IPS-18c (cell line): ENCODE results near the gene NPAS4.
"Not testable (repeated sequence)": the region's sequence is repeated elsewhere in the genome, so short reads cannot be mapped to it uniquely, and the experiment has no call there.

ENCODE experiments used
- H3K4me3 ChIP-seq: 2 replicates; pipeline ENCODE4 v1.7.0; 2013; ENCODE audit warnings: low read depth, mild to moderate bottlenecking, low read length, moderate library complexity; ENCODE audit not compliant: insufficient read depth
- H3K9me3 ChIP-seq: one replicate; pipeline ENCODE4 v1.6.1; 2013; ENCODE audit warnings: mild to moderate bottlenecking, low read length, moderate library complexity; ENCODE audit not compliant: control insufficient read depth, insufficient read depth

The NPAS4 gene

DNA sequence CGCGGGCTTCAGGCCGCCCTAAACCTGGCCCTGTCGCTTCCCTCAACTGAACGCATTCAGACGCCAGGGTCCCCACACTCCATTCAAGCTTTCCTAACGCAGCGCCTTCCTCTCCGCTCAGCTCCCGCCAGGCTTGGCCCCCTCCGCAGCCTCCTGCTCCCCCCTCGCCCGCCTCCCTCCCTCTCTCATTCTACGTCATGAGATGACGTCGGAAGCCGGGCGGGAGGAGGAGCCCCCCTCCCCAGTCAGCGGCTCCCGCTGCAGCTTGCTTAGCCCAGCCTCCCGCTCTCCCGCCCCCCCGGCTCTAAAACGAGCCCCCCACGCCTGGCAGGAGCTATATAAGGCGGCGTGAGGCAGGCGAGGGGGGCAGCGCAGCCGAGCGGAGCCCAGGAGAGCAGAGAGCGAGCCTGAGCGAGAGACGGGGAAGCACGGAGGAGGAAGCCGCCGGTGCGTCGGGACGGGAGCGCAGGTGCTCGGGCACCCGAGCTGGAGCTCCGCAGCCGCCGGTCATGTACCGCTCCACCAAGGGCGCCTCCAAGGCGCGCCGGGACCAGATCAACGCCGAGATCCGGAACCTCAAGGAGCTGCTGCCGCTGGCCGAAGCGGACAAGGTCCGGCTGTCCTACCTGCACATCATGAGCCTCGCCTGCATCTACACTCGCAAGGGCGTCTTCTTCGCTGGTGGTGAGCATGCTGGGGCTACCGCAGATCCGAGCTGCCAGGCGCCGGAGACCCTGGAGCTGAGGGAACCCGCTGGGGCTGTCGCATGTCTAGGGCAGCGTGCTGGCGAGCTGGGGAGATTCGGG is at the start of gene NPAS4:
TSS of gene NPAS4 (plus strand) at position 365 of the 806 bp plus-strand sequence. CDS start at position 510, 145 bp downstream.
- H3K4me3 ChIP-seq = peak within 1 kb of the TSS; percentile 45

DNA sequence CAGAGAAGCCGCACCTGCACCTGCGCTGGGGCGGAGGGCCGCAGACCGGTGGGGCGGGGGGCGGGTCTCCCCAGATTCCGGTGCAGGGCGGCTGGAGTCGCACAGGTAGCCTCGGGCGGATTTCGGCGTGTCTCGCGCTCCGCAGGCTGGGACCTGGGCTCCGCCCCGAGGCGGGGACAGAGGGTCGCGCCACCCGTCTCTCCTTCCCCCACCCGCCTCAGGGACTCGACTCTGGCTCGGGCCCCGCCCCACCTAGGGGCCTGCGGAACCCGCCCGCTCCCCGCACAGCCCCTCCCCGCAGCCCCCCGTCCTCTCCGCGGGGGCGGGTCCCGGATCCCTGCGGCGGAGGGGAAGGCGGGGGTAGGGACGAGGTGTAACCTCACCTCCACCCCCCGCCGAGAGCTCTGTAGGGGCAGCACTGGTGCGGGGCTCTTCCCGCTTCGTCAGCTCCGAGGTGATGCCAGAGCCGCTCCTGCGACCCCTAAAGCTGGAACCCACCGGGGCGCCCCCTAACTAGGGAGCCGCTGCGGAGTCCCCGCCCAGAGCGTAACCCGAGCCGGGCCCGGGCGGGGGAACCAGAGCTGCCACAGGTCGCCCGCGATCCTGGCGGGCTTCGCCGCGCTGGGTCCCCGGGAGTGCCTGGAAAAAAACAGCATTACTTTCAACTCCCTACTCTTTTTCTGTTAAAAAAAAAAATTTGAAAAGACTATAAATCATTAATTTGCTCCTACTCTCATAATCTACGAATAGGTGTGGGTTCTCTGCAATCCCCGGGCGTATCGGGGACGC is 49.0 kb upstream of the NPAS4 start, which contains the start of gene SLC29A2:
TSS of gene SLC29A2 (minus strand) at position 134 of the 789 bp plus-strand sequence. CDS start 169 bp downstream, outside the sequence.
- peak within 1 kb of the TSS; percentile 82 for H3K4me3 ChIP-seq

More for the DNA sequence above, at the start of gene NPAS4:
- H3K9me3 ChIP-seq = no peaks in the 10 kb centered on the region

DNA sequence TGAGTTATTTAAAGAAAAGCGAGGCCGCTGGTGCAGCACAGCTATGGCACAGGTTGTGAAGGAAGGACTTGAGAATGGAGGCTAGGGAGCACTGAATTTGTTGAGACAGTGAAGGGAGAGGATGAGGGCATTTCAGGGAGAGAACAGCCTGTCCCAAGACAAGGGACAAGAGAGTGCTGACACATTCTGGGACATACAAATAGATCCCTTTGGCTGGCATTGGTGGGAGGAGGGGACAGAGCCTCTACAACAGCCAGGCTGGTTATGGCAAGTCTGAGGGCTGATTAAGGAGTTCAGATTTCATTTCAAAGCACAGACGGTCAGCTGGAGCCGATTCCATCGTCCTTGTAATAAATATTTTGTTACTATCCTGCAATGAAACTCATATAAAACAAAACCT is 47.6 kb upstream of the NPAS4 start:
- H3K4me3 ChIP-seq = no peak overlapping the region

More for the DNA sequence above, 49.0 kb upstream of the NPAS4 start, which contains the start of gene SLC29A2:
- H3K9me3 ChIP-seq = no peaks in the 10 kb centered on the region

DNA sequence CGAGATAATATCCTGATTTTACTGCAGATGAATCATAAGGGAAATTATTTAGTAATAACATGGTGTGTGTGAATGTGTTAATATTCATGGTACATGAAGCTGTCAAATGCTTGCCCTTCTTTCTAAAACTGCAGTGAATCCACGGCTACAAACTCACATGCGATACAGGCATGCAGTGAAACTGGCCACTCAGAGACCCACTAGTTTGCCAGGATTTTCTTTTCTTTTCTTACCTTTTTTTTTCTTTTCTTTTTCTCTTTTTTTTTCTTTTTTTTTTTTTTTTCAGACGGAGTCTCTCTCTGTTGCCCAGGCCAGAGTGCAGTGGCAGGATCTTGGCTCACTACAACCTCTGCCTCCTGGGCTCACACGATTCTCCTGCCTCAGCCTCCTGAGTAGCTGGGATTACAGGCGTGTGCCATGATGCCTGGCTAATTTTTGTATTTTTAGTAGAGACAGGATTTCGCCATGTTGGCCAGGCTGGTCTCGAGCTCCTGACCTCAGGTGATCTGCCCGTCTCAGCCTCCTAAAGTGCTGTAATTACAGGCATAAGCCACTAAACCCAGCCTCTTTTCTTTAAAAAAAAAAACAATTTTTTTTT is 47.0 kb upstream of the NPAS4 start:
- H3K4me3 ChIP-seq = not testable (repeated sequence)

More for the DNA sequence above, 47.6 kb upstream of the NPAS4 start:
- H3K9me3 ChIP-seq = no peaks in the 10 kb centered on the region

DNA sequence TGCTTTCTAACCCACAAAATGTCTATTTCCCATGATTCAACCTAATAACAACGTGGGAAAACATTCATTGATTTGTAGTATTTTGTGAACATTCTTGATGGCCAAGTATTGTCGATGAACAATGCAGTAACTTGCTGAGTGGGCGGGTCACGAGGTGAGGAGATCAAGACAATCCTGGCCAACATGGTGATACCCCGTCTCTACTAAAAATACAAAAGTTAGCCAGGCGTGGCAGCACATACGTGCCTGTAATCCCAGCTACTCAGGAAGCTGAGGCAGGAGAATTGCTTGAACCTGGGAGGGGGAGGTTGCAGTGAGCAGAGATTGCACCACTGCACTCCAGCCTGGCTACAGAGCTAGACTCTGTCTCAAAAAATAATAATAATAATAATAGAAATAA is 40.6 kb upstream of the NPAS4 start:
- not testable (repeated sequence) for H3K4me3 ChIP-seq, H3K9me3 ChIP-seq

More for the DNA sequence above, 47.0 kb upstream of the NPAS4 start:
- not testable (repeated sequence) for H3K9me3 ChIP-seq

DNA sequence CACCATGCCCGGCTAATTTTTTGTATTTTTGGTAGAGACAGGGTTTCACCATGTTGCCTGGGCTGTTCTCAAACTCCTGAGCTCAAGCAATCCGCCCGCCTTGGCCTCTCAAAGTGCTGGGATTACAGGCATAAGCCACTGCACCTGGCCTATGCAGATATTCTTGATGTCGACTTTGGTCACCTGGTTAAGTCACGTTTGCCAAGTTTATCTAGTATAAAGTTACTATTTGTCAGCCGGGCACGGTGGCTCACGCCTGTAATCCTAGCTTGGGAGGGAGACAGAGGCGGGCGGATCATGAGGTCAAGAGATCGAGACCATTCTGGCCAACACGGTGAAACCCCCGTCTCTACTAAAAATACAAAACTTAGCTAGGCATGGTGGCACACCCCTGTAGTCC is 36.5 kb upstream of the NPAS4 start:
- not testable (repeated sequence) for H3K9me3 ChIP-seq, H3K4me3 ChIP-seq

DNA sequence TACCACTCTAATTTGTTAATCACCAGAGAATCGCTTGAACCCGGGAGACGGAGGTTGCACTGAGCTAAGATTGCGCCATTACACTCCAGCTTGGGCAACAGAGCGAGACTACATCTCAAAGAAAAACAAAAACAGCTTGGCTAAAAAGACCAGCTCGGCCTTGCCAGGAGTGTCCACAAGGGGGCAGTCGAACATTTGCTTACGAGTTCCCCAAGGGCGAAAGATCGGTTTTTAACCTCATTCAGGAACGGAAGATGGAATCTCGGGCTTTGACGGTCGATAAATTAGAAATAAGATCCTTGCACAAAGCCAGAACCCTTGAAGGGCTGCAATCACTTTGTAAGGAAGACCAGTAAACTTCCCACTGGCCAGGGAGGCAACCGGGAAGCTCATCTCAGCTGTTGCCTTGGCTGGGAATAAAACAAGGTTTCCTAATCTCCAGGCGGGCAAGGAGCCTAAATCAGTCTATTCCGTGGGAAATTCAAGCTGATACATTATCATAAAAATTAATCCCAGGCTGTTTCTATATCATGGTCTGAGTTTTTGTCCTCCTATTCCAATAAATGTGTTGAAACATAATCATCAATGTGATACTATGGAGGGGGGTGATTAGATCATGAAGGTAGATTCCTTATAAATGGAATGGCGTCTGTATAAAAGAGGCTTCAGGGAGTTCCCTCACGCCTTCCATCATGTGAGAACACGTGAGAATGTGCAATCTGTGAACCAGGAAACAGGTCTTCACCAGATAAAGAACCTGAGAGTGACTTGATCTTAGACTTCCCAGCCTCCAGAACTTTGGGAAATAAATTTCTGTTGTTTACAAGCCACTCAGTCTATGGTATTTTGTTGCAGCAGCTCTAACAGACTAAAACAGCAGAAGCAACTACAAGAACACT is 34.4 kb upstream of the NPAS4 start:
- Histone ChIP-seq H3K9me3 (no peaks in the 10 kb centered on the region), H3K4me3 (no peak overlapping the region; the same call in 1 of the 2 replicates)

DNA sequence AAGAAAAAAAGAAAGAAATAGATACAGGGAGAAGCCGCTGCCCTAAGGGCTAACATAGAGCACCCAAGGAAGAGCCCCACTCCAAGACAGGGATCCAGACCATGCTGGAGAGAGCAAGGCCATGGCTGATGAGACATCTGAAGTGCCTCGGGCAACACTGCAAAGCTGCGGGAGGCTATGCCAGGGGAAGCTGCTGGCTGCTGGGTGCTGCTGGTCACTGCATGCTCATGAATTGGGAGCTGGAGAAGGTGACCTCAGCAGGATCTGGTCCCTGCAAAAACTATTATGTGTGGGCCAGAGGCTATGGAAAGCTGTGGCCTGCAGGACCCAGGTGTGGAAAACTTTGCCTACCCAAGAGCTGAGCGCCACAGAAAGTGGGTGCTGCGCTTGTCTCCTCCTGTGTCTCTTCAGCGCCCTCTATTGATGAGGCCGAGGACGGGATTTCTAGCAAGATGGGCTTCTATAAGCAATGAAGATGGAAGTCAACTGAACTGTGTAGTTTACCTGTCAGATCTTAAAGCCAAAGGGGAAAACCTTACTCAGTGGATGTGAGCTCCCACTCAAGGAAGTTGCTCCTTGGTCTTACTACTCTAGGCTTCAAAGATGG is 32.0 kb upstream of the NPAS4 start:
- Histone ChIP-seq H3K9me3 (no peaks in the 10 kb centered on the region), H3K4me3 (no peak overlapping the region)

DNA sequence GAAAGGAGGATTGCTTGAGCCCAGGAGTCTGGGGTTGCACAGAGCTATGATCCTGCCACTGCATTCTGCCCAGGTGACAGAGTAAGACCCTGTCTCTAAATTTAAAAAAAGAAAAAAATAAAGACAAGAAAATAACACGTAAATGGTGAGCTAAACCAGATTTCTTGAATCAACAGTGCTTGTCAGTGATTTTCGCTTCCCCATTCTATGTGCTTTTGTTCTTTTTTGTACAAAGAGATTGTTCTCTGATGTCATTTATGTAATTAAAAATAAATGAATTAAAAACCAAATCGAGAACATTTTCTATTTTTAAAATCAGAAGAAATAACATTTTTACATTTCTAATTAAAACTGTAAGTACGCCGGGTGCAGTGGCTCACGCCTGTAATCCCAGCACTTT is 29.5 kb upstream of the NPAS4 start:
- H3K9me3 ChIP-seq = no peaks in the 10 kb centered on the region
- no peak overlapping the region for H3K4me3 ChIP-seq

DNA sequence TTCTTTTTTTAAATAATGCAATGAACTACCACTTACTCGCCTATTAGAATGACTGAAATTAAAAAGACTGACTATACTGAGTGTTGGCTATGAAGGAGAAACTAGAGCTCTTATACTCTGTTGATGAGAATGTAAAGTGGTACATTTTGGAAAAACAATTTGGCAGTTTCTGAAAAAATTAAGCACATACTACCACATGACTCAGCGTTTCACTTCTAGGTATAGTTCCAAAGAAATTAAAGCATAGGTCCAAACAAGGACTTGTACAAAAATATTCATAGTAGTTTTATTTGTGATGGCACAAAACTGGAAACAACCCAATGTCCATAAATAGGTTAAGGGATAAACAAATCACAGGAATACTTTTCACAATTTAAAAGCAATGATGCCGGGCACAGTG is 26.9 kb upstream of the NPAS4 start:
- no peaks in the 10 kb centered on the region for H3K9me3 ChIP-seq
- H3K4me3 ChIP-seq = no peak overlapping the region

DNA sequence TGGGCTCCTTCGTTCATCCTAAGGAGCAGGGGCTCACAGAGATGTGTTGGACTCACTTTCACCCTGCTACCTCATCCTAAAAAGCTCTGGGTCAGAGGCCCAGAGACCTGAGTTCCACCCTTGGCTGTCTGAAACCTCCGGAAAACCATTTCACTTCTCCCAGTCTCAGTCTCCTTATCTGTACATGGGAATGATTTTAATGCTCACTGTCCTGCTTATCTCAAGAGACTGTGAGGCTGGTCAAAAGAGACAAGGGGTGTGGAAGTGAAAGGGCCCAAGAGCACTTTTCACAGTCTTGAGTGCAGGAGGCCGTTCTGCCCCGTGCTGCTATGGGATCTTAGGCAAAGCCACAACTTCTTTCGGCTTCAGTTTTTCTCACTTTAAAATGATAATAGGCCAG is 13.2 kb upstream of the NPAS4 start:
- Histone ChIP-seq H3K9me3 (no peaks in the 10 kb centered on the region), H3K4me3 (no peak overlapping the region)

DNA sequence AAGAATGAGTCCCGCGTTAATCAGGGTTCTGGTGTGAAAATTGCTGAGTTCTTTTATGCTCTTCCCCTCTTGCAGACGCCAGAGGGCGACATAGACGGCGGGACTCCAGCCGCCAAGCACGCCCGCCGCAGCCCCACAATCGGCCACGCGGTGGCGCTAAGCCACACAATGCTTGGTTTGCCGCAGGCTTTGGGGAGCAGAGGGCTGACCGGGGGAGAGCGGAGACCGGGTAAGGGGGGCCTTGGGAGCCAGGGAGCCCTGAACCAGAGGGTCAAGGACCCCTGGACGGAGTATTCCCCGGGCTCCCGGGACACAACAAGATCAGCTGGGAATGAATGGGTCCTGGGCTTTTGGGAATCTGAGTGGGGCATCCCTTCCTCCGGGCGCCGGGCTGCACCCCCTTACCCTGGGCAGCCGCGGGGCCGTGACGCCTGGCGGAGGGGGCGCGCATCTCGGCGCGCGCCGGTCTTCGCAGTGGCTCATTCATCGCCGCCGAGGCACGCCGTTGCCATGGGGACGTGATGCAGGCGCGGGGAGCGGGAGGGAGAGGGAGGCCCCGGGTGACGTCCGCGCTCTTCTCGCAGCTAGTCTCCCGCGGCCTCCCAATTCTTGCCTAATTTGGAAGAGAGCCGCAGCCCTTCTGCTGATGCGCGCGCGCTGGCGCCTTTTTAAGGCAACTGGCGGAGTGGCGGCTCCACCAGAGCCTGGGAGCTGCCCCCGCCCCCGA is 12.2 kb upstream of the NPAS4 start:
- Histone ChIP-seq H3K4me3 (peak overlapping the region; percentile 58; the same call in 1 of the 2 replicates), H3K9me3 (no peaks in the 10 kb centered on the region)

DNA sequence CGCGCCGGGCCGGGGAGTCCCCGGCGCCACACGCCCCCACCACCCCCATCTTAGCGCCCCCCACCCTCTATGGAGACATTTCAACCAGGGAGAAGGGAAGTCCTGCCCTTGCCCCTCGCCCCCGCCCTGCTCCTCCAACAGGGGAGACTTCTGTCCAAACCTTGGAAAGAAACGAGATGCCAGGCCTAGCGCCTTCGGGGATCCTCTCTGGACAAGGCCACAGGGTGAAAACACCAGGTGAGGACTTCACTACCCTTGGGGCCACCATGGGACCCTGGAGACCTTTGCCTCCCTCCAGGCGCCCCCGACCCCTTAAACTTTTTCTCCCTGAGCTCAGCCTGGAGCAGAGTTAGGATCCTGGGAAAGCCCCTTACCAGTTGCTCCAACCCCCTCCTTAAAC is 11.6 kb upstream of the NPAS4 start:
- Histone ChIP-seq H3K4me3 (no peak overlapping the region), H3K9me3 (no peaks in the 10 kb centered on the region)

DNA sequence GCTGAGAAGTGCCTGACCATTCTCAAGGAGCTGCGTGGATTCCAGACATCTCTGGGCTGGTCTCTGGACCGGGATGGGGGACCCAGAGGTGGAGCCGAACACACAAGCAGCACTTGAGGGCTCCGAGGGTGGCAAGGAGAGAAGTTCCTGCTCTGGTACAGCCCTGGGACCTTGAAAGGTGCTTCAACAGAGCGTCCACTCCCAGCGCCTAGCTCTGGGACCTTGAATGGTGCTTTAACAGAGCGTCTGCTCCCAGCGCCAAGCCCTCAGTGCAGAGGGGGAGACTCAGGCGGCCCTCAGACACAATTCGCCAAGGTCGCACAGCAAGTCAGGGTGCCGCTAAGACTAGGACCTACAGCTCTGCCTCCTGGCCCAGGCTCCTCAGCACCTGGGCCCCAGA is 10.6 kb upstream of the NPAS4 start:
- no peak overlapping the region for H3K4me3 ChIP-seq
- no peaks in the 10 kb centered on the region for H3K9me3 ChIP-seq

DNA sequence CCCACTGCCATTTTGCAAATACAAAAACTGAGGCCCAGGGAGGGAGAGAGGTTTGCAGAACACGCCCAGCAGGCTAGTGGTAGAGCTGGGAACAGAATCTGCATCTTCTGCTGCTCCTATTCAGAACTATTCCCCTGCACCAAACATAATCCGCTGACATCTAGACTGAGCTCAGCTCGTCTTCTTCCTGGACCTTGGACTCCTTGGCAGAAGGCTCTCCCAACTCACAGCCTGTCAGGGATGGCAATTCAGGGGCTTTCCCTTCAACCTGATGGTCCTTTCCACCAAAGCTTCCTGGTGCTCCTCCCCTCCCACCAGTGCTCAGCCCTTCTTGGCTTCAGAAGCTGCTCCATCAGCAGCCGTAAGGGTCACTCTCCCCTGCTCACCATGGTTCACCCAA is 9.5 kb upstream of the NPAS4 start:
- Histone ChIP-seq H3K9me3 (no peaks in the 10 kb centered on the region), H3K4me3 (no peak overlapping the region)

DNA sequence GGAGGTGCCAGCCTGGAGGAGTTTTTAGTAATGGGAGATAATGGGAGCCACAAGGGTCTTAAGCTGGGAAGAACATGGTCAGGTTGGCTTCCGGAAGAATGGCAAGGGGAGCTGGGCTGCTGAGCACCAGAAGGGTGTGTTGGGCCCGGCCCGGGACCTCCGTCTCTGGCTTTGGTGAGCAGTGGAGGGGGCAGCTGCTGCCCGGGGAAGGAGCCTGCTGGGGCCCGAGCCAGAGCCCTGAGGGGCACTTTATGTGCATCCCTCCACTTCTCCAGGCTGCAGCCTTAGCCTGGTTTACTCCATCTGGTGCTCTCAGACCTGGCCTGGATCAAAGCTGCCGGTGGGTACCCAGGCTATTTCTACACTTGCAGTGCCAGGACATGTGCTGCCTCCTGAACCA is 8.7 kb upstream of the NPAS4 start:
- Histone ChIP-seq H3K9me3 (no peaks in the 10 kb centered on the region), H3K4me3 (no peak overlapping the region)
